SH-SY5Y (cell line): Measurements from ENCODE around the gene ATP9A.

Experiments
- GATA2 ChIP-seq: IDR thresholded peaks from 2 replicates; pipeline ENCODE4 v1.6.1; 2011; ENCODE audit warnings: mild to moderate bottlenecking, low read depth, low read length
- GATA3 ChIP-seq: IDR thresholded peaks from 2 replicates; pipeline ENCODE4 v1.6.1; 2011; ENCODE audit warnings: low read depth, mild to moderate bottlenecking, low read length, moderate library complexity

DNA sequence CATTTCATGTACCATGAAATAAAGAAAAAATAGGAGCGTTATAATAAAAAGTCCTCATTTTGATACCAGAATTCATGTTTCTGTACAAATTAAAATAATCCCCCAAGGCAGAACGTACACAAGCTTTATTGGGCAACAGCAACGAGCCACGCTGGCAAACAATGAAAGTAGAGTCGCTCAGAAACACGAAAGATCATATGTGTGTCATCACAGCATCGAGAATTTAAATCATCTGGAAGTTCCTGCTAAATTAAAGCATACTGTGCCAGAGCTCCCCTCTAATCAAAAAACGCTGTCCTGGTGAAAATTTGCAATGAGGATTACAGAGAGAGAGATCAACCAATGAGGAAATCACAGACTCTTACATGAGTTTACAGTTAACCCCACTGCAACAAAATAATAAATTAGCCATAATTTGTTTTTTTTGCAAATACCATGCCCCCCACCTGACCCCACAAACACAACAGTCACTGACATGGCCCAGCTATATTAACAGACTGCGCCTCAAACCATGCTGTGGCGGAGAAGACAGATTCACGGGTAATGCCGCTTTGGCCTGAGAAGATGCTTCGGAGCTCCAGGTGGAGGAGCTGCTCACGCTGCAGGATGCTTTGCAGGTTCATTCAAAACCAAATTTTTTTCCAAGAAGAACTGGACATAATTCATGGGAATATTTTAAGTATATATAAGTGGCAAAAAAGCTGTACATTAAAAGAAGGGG, 171.4 kb downstream of the ATP9A start:
- TF ChIP-seq GATA2 (no peak), GATA3 (no peak)
